D341Med (cell line): ENCODE data around the gene HCK.
"Not testable (repeated sequence)": the region's sequence is repeated elsewhere in the genome, so short reads cannot be mapped to it uniquely, and the experiment has no call there.

Source experiments
- DNase-seq: peaks from one replicate; pipeline ENCODE4 v3.0.0; 2012; ENCODE audit warnings: low spot score

HCK gene

GRCh38 chr20:32108814-32109391 is 56.9 kb downstream of the HCK start:
- no peak for DNase-seq

- peak; percentile 89 for DNase-seq
Observed at GRCh38 chr20:32109392-32110172, 57.5 kb downstream of the HCK start, which contains the start of gene TM9SF4. Gene TM9SF4 (plus strand): TSS chr20:32109714. CDS start chr20:32109741, 27 bp downstream.

GRCh38 chr20:32110173-32110704 is 58.2 kb downstream of the HCK start:
- DNase-seq: no peak

- no peak for DNase-seq
Observed at GRCh38 chr20:32110727-32111126, 58.7 kb downstream of the HCK start.

- no peak for DNase-seq
Observed at GRCh38 chr20:32111156-32111686, 59.2 kb downstream of the HCK start.

GRCh38 chr20:32111753-32112152 is 59.7 kb downstream of the HCK start:
- no peak for DNase-seq

GRCh38 chr20:32112841-32113240 is 60.8 kb downstream of the HCK start:
- DNase-seq: no peak

- DNase-seq: no peak
Observed at GRCh38 chr20:32113591-32114260, 61.7 kb downstream of the HCK start.

- DNase-seq: no peak
Observed at GRCh38 chr20:32114305-32114960, 62.4 kb downstream of the HCK start.

- no peak for DNase-seq
Observed at GRCh38 chr20:32115211-32115767, 63.2 kb downstream of the HCK start.

GRCh38 chr20:32116079-32116521 is 64.1 kb downstream of the HCK start:
- no peak for DNase-seq

GRCh38 chr20:32116796-32117195 is 64.8 kb downstream of the HCK start:
- DNase-seq: not testable (repeated sequence)

GRCh38 chr20:32118427-32118826 is 66.4 kb downstream of the HCK start:
- DNase-seq: not testable (repeated sequence)

- DNase-seq: no peak
Observed at GRCh38 chr20:32119734-32120133, 67.7 kb downstream of the HCK start.

- not testable (repeated sequence) for DNase-seq
Observed at GRCh38 chr20:32121908-32122307, 69.9 kb downstream of the HCK start.

GRCh38 chr20:32123088-32123487 is 71.0 kb downstream of the HCK start:
- DNase-seq: no peak

- DNase-seq: no peak
Observed at GRCh38 chr20:32124916-32125454, 72.9 kb downstream of the HCK start.

- no peak for DNase-seq
Observed at GRCh38 chr20:32125506-32125905, 73.5 kb downstream of the HCK start.

GRCh38 chr20:32126919-32127318 is 74.9 kb downstream of the HCK start:
- no peak for DNase-seq

GRCh38 chr20:32127347-32127746 is 75.3 kb downstream of the HCK start:
- no peak for DNase-seq

GRCh38 chr20:32128167-32128566 is 76.1 kb downstream of the HCK start:
- DNase-seq: no peak
